T follicular helper cell (primary cell): Measurements from ENCODE around the gene CPNE5.

ENCODE experiments used
- DNase-seq: peaks from one replicate; pipeline ENCODE4 v3.0.0-alpha.2; 2020; ENCODE audit warnings: low read depth

The CPNE5 gene

DNA sequence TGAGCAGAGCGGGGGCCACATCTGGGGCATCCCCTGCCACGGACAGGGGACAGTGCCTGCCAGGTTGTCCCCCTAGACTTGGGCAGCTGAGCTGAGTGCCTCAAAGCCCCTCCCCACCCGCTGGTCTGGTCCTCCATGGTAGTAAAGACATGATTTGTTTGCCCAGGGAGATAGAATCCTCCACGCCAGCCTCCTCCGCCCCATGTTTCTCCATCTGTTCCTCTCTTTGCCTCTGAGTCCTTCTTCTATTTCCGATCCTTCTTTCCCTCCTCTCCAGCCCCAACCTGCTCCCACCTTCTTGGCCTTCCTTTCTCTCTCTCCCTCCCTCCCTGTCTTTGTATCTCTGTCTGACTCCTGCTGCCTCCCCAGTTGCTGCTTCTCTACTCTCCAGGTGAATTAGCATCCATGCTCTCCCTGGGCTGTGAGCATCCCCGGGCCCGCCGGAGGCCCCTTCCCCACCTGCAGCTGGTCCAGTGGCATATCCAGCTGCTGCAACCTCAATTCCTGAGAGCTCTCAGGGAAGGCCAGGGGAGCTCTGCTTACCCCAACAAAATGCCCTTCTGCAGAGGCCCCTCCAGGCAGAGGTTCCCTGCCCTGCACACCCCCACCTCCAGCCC is 45.8 kb downstream of the CPNE5 start:
- DNase-seq, result no peak

DNA sequence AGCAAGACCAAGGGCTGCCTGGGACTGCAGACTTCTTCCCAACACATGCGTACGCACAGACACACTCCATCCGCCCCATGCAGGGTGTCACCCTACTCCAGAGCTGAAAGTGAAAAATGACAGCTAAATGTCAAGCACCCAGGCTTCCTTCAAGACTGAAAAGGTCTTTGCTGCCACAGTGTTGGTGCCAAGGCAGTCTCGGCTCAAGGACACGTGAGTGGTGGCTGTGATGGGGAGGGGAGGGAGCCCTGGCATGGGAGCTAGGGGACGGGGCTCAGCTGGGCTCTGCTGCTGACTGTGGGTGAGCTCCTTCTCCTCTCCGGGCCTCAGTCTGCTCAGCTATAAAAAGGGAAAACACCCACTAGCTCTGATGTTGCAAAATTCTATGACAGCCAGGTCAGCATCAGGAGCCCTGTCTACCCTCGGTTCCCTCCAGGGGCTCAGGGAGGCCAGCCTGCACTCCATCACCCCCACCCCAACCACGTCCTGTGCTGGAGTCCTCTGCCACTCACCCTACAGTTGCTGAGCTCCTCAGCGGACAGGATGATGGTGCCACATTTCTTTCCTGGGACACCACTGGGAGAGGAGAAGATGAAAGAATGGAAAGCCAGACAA is 47.6 kb downstream of the CPNE5 start:
- no peak for DNase-seq

DNA sequence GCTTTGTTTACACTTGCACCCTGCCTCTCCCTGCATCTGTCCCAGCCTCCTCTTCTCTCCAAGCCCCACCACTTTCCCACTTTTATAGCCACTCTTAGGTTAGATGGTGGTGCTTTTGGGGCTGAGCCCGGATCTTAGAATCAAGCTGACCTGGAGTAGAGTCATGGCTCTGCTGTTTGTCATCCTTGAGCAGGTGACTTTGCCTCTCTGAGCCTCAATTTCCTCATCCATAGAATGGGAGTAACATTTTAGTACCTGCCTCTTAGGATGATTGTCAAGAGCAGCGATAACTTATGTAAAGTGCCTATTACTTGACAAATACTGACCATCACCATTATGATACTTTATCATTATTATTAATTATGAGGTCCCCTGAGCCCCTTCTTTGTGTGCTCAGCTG is 48.2 kb downstream of the CPNE5 start:
- DNase-seq, result no peak

DNA sequence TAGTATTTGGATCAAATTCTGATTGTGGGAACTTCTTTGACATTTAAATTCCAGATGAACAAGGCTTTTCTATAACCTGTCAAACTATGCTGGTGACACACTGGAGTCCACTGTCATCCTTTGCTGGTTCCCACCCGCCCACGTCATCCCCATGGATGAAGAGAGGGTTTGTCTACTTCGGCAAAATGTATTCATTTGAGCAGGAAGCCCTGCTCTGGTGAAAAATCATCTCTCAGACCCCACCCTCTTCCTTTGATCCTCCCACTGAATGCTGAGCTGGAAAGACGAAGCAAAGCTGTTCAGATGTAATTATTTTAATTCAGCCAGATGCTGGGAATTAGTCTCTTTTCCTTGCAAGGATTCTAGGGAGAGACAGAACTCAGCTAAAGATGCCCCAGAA is 50.5 kb downstream of the CPNE5 start:
- no peak for DNase-seq

DNA sequence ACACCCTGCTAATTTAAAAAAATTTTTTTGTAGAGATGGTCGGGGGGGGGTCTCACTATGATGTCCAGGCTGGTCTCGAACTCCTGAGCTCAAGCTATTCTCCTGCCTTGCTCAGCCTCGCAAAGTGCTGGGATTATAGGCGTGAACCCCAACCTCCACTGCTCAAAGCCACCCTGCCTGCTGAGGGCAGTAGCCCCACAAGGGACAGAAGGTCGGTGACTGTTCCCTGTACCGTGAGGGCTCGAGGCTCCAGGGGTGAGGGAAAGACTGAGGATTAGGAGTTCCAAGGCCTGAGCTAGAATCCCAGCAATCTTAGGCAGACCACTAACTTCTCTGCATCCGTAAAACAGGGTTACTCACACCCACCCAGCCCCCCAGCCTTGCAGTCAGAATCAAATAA is 51.1 kb downstream of the CPNE5 start:
- no peak for DNase-seq

DNA sequence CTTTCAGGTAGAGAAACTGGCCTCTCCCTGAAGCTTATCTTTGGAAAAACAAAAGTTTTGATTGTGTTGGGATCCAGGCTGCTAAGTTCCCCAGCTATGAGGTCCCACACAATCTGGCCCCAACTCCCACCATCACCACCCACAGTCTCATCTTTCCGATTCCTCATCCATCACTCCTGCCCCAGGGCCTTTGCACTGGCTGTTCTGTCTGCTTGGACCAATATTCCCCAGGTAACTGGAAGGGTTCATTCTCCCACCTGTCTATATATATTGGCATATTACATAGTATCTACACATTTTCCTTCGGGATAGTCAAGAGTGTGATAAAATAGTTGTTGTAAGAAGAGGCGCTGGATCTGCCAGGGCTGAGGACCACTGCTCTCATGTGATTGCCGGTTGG is 52.0 kb downstream of the CPNE5 start:
- no peak for DNase-seq

DNA sequence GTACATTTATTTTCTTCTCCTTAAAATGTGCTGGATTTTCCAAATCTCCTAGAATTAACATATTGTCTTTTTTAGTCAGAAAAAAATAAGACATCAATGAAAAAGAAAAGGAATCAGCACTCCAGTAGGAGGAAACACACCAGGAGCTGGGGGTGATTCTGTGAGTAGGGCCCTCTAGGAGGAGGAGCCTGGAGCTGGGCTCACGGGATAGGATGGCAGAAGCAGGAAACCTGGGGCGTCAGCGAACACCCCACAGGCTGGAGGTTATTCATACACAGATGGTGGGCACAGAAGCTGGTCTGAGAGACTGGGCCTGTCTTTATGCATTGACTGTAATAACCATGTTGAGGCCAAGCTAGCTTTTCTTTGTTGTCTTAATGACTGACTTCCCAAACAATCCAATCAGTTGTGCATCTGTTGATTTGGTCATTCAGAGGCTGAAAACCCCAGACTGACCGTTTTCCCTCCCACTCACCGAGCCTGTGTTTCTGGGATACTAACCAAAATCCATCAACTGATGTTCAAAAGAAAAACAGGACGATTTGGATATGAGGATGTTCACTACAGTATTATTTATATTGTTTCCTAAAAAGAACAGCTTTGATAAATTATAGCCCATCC is 53.1 kb downstream of the CPNE5 start:
- no peak for DNase-seq

DNA sequence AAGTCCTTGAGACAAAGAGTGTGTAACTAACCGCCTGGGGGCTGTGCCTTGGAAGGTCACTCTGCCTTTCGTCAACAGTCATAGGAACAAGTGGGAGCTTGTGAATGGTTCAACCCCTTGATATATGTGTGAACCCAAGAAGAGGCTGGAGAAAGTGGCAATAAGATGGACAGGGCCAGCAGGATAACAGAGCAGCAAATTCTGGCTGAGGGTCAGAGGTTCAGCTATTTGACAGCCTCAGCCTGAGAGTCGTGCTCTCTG is 54.9 kb downstream of the CPNE5 start:
- no peak for DNase-seq

DNA sequence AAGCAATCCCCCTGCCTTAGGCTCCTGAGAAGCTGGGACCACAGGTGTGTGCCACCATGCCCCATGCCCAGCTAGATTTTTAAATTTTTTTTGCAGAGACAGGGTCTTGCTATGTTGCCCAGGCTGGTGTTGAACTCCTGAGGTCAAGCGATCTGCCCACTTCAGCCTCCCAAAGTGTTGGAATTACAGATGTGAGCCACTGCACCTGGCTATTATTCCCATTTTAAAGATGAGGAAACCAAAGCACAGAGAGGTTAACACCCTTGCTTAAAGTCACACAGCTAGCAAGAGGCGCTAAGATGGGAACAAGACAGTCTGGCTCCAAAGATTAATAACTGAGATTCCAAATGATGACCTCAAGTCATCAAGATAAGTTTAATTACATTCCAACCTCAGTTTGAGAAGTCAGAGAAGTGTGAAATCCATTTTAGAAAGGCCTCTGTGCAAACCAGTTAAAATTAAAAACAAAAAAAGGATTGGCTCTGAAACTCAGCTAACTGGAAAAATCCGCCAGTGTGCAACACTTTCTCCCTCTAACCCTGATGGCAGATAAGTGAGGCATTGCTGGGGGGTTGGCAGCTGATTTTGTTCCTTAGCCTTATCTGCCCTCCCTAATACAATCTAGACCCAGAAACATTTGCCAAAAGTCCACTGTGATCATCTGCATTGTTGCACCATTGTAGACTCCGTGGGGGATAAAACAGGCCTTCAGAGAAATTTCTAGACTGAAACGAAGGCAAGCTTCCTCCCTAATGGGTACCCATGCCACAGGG is 55.5 kb downstream of the CPNE5 start:
- no peak for DNase-seq

DNA sequence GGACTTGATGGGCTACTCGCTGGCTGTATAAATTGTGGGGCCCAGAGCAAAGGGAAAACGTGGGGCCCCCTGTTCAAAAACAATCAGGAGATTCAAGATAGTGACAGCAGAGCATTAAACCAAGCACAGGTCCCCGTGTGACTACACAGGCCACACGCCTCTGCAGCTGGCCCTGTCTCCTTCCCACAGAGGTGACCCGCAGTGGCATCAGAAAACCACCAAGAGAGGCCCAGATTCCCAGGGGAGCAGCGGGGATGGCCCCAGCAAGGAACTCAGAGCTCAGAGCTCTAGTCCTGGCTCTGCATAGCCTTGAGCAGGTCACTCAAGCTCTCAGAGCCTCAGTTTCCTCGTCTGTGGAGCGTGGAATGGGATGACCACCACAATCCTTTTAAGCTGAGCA is 57.6 kb downstream of the CPNE5 start:
- no peak for DNase-seq

DNA sequence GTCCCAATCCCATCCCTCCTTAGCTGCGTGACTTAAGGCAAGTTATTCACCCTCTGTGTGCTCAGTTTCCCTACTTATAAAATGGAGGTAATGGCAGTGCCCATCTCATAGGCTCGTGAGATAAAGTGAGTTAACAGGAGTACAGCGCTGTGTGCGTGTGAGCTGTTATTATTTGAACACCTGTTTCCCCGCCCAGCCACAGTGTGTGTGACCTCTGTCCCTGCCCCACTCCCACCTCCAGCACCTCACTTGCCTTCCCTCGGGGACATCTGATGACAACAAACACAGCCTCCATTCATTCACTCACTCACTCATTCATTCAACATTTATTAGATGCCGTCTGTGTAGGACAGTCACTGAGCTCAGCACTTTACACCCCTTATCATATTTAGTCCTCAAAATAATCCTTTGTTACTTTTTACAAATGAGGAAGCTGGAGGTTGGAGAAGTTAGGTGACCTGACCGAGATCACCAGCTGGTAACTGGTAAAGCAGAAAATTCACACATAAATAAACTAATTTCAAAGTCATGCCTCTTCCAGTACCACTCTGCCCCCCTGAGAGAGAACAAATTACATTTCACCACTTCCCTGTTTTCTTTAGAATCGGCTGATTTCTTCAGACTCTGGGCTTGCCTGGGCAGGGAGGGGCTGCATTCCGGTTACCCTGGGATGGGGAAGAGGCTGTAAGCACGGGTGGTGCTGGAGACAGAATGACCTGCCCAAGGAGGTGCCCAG is 58.6 kb downstream of the CPNE5 start:
- DNase-seq, result no peak

DNA sequence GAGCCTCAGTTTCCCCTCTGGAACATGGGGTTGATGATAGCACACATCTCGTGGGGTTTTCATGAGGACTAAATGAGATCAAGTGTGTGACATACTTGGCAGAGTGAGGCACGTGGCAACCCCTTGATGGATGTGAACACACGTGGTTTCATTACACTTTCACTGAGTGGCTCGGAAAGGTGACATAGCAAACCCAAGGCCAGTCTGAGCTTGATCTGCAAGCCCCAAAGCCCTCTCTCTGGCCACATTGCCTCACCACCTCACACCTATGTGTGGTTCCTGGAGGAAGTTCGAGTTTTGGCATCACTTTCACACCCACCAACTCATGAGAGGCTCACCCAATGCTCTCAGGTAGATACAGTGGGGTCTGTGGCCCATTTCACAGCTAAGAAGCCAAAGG is 60.0 kb downstream of the CPNE5 start:
- DNase-seq, result no peak

DNA sequence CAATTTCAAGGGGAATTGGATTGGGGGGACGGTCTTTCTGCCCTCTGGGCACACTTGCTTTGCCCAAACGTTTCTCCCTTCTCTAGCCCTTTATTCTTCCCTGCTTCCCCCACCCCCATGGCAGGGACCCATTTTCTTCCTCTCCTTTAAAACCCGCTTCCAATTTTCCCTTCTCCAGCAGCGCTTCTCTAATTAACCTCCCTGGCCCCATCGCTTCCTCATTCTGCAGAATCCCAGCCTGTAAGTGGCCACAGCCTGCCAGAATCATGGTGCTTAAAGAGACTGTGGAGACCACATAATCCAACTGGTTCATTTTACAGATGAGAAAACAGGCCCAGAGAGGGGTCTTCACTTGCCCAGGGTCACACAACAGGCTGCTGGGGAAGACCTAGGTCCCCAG is 61.4 kb downstream of the CPNE5 start:
- DNase-seq, result no peak

DNA sequence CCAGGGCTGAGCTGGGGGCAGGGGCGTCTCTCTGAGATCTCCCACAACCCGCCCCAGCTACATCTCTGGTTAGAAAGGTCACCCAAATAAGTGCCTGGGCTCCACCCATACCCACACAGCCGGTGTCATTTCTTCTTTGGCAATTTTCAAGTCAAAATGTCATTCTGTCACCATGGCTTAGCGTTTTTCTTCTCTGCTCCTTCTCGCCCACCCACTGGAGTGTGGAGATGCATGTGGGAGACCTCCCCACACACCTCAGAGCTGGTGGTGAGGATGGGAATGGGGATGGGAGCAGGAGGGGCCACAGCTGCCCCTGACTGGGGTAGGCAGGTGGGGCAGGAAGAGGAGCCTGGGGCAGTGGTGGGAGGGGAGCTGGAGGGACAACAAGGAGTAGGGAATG is 63.1 kb downstream of the CPNE5 start:
- no peak for DNase-seq

DNA sequence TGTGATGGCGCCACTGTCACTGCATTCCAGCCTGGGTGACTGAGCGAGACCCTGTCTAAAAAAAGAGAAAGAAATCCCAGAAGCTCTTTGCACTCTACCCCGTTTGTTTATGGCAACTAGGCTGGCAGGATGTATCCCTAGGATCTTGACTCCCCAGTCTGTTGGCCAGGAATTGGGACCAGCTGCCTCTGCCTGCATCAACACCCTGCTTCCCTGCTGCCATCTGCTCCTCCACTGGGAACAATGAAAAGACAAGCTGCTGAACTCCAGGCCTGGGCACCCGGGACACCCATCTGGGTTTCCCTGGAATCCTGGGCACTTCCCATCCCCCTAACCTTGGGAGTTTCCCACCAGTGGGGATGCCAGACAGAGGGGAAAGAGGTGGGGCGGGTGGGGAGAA is 64.9 kb downstream of the CPNE5 start:
- no peak for DNase-seq

DNA sequence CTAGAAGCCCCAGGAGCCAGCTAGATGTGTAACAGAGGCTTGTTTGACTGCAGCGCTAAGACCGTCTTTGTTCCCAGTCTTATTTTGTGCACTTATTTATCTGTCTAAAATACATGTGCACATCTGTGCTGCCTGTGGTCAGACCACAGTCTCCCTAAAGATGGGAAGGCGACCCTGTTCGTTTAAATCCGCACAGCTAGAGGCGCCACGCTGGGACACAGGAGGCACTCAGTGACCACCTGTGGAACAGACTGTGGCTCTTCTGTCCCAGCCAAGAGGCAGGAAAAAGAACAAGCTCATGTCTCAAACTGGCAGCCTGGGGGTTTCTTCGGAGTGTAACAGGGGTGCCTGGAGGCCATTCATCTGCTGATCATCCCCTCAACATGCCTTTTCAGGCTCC is 66.8 kb downstream of the CPNE5 start:
- DNase-seq, result no peak

DNA sequence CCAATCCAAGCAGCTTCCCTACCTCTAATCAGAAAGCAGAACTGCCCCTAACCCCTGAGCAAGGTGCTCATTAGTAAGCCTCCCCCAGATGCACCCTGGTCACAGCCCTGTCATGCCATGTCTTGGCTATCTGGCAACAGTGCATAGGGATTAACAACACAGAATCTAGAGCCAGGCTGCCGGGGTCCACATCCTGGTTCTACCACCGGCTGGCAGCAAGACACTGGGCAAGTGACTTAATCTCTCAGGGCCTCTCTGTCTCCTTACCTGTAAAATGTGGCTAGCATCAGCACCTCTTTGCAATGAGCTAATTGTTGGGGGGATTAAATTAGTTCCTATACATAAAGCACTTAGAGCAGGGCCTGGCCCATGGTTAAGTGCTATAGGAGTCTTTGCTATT is 68.1 kb downstream of the CPNE5 start:
- DNase-seq, result no peak

DNA sequence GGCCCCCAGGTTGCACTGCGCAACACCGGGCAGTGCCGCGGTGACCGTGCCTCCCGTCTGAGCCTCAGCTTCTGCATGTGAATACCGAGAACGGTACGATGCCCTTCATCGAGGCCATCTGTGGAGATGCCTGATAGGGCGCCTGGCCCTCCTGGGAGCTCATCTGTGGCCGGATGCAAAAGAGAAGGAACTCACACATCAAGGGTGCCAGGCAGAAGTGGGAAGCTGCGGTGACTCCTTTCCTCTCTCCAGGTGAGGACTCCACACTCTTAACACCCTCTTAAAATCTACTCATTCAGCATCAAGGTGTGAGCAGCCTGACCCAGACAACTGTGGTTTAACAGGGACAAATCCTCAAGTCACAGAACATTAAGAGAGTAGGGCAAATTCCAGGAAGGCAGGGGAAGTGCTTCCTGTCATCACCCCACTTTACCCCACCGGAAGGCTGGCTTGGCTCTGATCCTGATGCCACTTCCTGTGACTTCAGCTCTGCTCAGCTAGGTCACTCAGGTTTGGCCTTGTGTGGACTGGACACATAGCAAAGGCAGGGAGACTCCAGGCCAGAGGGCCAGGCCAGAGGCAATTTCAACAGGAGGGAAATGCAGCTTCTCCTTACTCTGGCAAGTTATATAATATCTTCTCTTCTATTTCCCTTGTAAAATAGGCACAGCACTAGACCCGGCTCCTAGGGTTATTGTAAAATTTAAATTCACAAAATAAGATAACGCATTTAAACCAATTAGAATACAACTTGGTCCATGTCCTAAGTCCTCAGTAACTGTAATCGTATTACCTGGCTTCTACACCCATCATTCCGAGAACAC is 69.4 kb downstream of the CPNE5 start:
- DNase-seq, result no peak

DNA sequence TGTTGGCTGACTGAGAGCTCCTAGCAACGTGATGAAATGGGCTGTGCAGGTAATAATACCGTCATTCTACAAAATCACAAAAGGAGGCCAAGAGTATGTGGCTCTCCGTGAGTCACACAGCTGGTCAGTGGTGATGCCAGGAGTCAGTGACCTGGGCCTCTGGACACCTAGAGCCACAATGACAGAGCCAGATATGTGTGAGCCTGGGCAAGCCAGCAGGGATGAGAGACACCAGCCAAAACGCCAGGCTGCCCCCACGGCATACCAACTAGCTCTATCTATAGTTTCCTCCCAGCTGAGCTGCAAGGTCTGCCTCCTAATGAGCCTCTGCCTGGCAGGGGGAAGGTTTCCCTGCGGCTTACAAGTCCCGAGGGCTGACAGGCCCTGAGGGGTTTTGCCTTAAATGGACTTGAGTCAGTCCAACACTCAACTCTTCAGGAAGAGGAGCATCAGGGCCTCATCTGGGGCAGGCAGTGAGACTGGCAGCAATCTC is 70.0 kb downstream of the CPNE5 start:
- DNase-seq, result no peak

DNA sequence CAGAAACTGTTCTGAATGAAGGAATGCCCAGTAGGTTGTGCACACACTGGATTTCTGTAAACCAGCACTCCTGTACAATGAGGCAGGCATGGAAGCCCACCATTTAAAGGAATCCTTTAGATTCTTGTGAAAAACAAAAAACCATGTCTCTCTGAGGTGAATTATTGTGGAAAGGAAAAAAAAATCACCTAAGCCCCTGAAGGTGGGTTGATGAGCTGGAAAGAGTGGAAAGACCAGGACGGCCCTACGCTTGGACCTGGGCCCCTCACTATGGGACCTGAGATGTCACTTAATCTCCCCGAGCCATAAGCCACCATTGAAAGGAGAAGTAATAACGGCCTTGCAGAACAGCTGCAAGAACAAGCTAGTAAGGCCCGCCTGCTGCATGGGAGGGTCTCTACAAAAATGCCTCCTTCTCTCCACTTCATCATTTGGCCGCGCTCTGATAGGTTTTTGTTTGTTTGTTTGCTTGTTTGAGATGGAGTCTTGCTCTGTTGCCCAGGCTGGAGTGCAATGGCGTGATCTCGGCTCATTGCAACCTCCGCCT is 72.8 kb downstream of the CPNE5 start:
- DNase-seq, result no peak
